ENCODE results near the gene DUT.
"Not testable (repeated sequence)": the region's sequence is repeated elsewhere in the genome, so short reads cannot be mapped to it uniquely, and the experiment has no call there.

The DUT gene

DNA sequence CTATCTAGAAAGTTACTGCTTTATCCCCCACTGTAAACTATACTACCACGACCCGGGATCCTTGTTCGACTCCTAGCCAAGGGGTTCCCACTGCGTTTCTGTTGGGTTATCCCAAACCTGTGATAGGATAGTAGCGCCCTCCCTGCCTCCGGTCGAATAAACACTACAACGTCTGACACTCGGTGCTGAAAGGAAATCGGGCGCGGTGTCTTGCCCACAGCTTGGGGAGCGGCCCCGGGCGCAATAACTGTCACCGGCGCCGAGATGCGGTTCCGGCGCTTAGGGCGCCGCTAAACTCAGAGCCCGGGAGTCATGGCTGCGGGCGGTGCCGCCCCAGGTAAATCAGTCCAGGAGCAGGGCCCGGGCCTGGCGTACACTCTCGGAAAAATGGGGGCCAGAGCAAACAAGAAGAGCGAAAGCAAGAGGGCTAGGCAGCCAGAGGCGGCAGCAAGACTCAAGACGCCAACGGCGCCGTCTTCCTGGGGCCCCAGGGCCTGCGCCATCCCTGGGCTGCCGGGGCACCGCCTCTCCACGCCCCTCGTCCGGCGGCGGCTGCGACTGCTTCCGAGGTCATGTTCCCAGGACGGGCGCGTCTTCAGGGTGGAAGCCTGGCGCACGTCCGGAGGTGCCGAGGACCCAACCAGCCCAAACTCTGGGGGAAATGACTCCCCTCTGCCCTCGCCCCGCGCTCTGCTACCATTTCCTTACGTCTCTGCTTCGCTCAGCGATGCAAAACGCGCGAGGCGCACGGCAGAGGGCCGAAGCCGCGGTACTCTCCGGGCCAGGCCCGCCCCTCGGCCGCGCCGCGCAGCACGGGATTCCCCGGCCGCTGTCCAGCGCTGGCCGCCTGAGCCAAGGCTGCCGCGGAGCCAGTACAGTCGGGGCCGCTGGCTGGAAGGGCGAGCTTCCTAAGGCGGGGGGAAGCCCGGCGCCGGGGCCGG is at the start of gene DUT:
Gene DUT (plus strand): TSS at position 575 of the 941 bp plus-strand sequence. CDS start 87 bp downstream, at position 662.
- peak; percentile 36 for DNase-seq

DNA sequence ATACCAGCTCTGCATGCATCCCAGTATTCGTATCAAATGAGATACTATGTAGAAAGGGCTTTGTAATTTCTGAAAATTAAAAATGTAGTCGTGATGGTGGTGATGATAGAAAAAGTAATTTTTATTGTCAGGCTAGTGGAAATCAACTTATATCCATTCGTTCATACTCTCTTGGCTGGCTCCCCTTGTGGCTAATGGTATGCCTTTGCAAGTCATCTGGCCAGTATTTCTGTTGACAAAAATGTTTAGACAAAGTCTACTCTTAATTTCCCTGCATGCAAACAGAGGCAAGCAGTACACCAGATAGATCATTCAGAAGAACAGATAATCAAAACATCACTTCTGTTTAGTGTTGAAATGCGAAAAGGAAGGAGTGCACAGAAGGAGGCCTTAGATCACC is 49.6 kb upstream of the DUT start:
- no peak for DNase-seq

- DNase-seq, result no peak
Observed at GRCh38 chr15:48282216-48282615, 49.0 kb upstream of the DUT start.

DNA sequence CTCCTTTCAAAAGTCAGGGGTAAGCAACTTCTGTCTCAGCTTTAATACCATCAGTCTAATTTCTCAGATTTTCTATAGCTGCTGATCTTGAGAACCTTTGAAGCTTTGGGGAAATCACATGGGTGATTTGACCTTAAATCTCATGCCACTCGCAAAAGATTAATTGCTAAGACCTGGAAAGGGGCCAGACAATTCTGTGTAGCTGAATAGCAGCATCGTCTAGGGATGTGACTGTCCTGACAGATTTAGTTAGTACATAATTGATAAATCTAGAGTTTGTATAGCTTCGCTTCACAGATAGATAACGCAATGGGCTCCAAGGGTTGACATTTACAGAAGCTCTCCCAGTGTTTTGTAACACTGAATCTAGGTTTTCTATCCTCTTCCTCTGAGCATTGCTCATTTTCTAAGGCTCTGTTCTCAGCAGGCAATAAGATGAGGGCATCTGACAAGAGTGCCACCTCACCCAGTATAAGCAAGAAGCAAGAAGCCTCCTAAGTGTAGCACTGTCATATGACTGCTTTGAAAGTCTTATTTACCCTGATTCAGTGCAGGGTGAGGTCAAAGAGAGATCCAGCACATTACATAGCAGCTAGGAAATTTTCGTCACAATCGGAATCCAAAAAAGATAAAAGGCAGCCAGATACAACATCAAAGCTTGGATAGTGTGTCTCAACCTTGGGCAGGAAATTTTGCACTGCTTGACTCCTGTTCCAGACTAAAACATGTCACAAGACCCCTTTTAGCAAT is 47.7 kb upstream of the DUT start:
- no peak for DNase-seq

- DNase-seq, result peak; percentile 60
Observed at GRCh38 chr15:48285329-48286214, 45.7 kb upstream of the DUT start.

GRCh38 chr15:48289628-48290027 is 41.6 kb upstream of the DUT start:
- no peak for DNase-seq

DNA sequence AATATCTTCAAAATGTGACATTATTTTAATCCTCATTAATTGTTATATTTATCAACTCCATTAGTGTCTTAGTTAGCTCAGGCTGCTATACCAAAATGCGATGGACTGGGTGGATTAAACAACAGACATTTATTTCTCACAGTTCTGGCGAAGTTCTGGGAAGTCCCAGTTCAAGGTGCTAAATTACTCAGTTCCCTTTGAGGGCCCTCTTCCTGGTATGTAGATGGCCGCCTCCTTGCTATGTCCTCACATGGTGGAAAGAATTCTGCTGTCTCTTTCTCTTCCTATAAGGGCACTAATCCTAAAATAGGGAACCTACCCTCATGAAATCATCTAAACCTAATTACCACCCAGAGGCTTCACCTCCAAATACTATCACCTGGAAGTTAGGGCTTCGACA is 38.8 kb upstream of the DUT start:
- no peak for DNase-seq

GRCh38 chr15:48297668-48298067 is 33.6 kb upstream of the DUT start:
- no peak for DNase-seq

- DNase-seq, result no peak
Observed at GRCh38 chr15:48298914-48299313, 32.3 kb upstream of the DUT start.

- DNase-seq, result no peak
Observed at GRCh38 chr15:48300038-48300437, 31.2 kb upstream of the DUT start.

- DNase-seq, result no peak
Observed at GRCh38 chr15:48304398-48304797, 26.8 kb upstream of the DUT start.

- no peak for DNase-seq
Observed at GRCh38 chr15:48306639-48307038, 24.6 kb upstream of the DUT start.

GRCh38 chr15:48307586-48307985 is 23.6 kb upstream of the DUT start:
- no peak for DNase-seq

DNA sequence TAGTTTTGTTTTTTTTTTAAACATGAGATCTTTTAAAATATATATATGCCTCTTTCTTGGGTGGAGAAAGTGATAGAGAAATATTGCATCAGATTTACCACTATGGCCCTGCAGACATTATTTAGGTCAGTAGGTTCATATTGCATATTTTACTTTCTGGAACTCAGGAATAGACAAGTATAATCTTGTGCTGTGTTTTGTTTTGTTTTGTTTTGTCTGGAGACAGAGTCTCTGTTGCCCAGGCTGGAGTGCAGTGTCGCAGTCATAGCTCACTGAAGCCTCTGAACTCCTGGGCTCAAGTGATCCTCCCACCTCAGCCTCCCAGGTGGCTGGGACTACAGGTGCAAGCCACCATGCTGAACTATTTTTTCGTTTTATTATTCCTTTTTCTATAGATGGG is 21.5 kb upstream of the DUT start:
- DNase-seq, result no peak

DNA sequence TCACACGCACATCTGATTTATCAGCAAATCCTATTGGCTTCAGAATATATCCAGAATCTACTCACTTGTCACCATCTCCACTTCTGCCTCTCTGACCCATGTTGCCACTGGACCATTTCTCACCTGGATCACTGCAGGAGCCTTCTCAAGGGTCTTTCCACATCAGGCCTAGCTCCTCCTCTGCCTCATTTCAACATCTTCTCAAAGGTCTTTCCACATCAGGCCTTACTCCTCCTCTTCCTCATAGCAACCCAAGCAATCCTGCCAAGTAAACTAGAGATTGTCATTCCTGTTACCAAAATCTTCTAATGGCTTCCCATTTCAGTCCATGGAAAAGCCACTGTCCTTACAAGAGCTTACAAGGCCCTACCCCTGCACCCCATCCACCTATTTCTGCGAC is 18.0 kb upstream of the DUT start:
- no peak for DNase-seq

- DNase-seq, result no peak
Observed at GRCh38 chr15:48315041-48315440, 16.2 kb upstream of the DUT start.

DNA sequence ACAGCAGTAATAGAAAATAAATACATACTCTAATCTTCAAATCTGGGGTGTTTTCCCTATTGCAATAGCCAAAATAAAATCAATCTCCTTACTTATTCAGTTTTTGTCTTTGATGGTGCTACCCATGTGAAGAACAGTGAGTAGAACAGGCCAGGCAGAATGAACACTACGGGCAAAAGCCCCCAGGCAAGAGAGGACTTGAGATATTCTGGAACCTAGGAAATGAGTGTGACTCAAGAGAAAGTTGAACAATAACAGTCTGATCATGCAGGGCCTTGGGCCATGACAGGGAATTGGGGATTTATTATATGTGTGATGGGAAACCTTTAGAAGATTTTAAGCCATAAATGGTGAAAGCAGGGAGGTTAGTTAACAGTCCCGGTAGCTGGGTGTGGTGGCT is 14.0 kb upstream of the DUT start:
- DNase-seq, result no peak

DNA sequence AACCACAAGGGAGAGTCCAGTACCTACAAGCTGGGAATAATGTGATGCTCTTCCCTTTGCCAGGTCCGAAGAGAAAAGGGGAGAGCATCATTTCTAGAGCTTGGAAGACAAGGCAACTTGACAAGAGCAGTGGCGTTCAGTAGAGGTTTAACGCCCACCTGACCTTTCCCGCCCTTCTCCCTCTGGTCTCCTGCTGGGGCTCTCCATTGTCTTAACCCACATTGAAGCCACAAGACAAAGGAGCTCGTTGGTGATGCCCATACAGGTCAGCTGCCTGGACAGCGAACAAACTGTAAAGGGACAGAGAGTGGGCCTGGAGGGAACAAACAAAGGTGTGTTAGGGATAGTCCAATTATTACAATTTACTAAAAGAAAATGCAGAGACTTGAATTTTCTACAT is 13.1 kb upstream of the DUT start:
- DNase-seq, result no peak

- DNase-seq, result no peak
Observed at GRCh38 chr15:48323294-48323693, 7.9 kb upstream of the DUT start.

DNA sequence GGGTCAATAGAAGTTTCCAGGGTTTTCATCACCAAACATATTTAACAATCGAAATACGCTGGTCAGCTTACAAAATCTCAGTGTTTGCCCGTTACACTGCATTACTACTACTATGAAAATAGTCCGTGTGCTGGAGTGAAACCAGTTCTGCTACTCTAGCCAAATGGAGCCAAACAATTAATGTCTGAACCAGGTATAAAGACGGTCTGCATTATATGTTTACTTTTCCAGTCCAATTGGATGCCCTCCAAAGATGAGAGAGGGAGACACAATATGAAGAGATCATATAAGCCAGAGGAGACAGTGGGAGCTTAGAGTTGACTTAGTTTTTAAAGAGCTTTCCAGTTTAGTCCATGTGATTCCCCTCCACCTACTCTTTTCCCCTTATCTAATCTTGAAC is 6.3 kb upstream of the DUT start:
- DNase-seq, result peak; percentile 62

GRCh38 chr15:48325400-48325799 is 5.8 kb upstream of the DUT start:
- DNase-seq, result no peak

DNA sequence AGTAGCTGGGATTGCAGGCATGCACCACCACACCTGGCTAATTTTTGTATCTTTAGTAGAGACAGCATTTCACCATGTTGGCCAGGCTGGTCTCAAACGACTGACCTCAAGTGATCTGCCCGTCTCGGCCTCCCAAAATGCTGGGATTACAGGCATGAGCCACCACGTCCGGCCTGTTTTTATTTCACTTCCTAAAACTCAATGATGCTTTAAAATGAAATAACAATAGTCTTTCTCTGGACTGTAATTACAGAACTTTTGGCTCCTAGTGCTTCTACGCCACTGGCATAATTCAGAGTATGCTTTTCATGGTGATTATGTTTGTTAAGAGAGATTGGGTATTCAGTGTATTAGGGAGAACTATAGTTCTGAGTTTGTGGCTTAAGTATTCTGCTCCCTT is 5.0 kb upstream of the DUT start:
- not testable (repeated sequence) for DNase-seq

All from NCI-H1092 (cell line).